ENCODE results near the gene DPP9.

DNA sequence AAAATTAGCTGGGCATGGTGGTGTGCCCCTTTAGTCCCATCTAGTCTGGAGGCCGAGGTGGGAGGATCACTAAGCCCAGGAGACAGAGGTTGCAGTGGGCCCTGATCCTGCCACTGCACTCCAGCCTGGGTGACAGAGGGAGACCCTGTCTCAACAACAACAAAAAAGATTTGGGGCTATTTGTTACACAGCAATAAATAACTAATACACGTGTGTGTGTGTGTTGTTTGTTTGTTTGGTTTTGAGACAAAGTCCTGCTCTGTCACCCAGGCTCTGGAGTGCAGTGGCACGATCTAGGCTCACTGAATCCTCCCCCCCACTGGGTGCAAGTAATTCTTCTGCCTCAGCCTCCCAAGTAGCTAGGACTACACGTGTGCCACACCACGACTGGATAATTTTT is 35.0 kb upstream of the DPP9 start:
- no peak for TF ChIP-seq POLR2AphosphoS5 (IDR thresholded peaks at IDR 0.05)
- no peak for TF ChIP-seq CTCF (IDR thresholded peaks at IDR 0.05)

Data from gastroesophageal sphincter (tissue), 3 donors.